SK-N-SH (cell line): Measurements from ENCODE around the gene CLEC16A. TPM values are rescaled to one million over a fixed set of nuclear protein-coding genes. Genes with fewer than 3 reads are reported as not detected.

ENCODE experiments used
- CTCF ChIA-PET: fragments of 300-600, 350-600 bp; formaldehyde crosslinking; extraction: SDS; loops from one replicate; lab custom pipeline; 2021; lab: Yijun Ruan, JAX
- POLR2A ChIA-PET: fragments of 350-600 bp; sonication (Branson Sonifier 250); formaldehyde crosslinking; extraction: SDS; loops from one replicate; lab custom pipeline; 2020; ENCODE audit warnings: antibody characterized with exemption, inconsistent platforms; lab: Yijun Ruan, JAX
- DNase-seq: peaks from one replicate; pipeline ENCODE4 v3.0.0; 2012
- H2AFZ ChIP-seq: fragments of 200-600 bp; sonication (generic); 2 replicates; pipeline ENCODE4 v1.8.1; 2016; ENCODE audit warnings: antibody characterized with exemption, mild to moderate bottlenecking, low read depth
- H3F3A ChIP-seq: fragments of 200-600 bp; sonication (generic); replicated peaks from 2 replicates; pipeline ENCODE3; 2016; ENCODE audit warnings: antibody characterized with exemption, mild to moderate bottlenecking; ENCODE audit not compliant: insufficient read depth
- H3K27ac ChIP-seq, 2 experiments: fragments of 200-500 bp in 1 of 2; fragments of 200-600 bp in 1 of 2; sonication (Bioruptor generic) in 1 of 2; sonication (generic), shearing (Covaris generic) in 1 of 2; 2 replicates each; pipeline versions ENCODE4 v1.5.1 to v1.6.1; 2014 to 2016; ENCODE audit warnings: low read depth in 2 of 2, inconsistent platforms in 1 of 2, low read length in 1 of 2, mild to moderate bottlenecking in 1 of 2, mixed read lengths in 1 of 2
- H3K27me3 ChIP-seq: fragments of 200-600 bp; sonication (generic), shearing (Covaris generic); 2 replicates; pipeline ENCODE4 v1.6.1; 2016; ENCODE audit warnings: mixed run types; ENCODE audit not compliant: insufficient read depth
- H3K36me3 ChIP-seq, 2 experiments: fragments of 200-500 bp in 1 of 2; fragments of 200-600 bp in 1 of 2; sonication (Bioruptor generic) in 1 of 2; sonication (generic) in 1 of 2; replicated peaks in 1 of 2; 2 replicates each; pipeline versions ENCODE3 to v1.5.1; 2014 to 2016; ENCODE audit warnings: low read length in 1 of 2, mild to moderate bottlenecking in 1 of 2; ENCODE audit not compliant: insufficient read depth in 2 of 2, control insufficient read depth in 1 of 2
- H3K4me1 ChIP-seq, 2 experiments: fragments of 200-500 bp in 1 of 2; fragments of 200-600 bp in 1 of 2; sonication (Bioruptor generic) in 1 of 2; sonication (generic), shearing (Covaris generic) in 1 of 2; 2 replicates each; pipeline versions ENCODE4 v1.5.1 to v1.6.1; 2014 to 2016; ENCODE audit warnings: low read depth in 1 of 2, low read length in 1 of 2, mixed run types in 1 of 2; ENCODE audit not compliant: insufficient read depth in 2 of 2, control insufficient read depth in 1 of 2
- H3K4me2 ChIP-seq: fragments of 200-600 bp; sonication (generic), shearing (Covaris generic); 2 replicates; pipeline ENCODE4 v1.6.1; 2017; ENCODE audit warnings: mixed run types
- H3K4me3 ChIP-seq, 2 experiments: fragments of 200-500 bp in 1 of 2; fragments of 200-600 bp in 1 of 2; sonication (Bioruptor generic) in 1 of 2; sonication (generic), shearing (Covaris generic) in 1 of 2; 2 replicates each; pipeline versions ENCODE4 v1.5.1 to v1.8.1; 2014 to 2016; ENCODE audit warnings: low read depth in 2 of 2, inconsistent platforms in 1 of 2, low read length in 1 of 2, mild to moderate bottlenecking in 1 of 2, mixed read lengths in 1 of 2, moderate library complexity in 1 of 2
- H3K79me2 ChIP-seq: fragments of 200-600 bp; sonication (generic); 2 replicates; pipeline ENCODE4 v1.8.1; 2017; ENCODE audit warnings: mild to moderate bottlenecking; ENCODE audit not compliant: insufficient read depth
- H3K9ac ChIP-seq: fragments of 200-600 bp; sonication (generic); 2 replicates; pipeline ENCODE4 v1.6.1; 2017; ENCODE audit warnings: mixed run types
- H3K9me2 ChIP-seq: fragments of 200-600 bp; sonication (generic); 2 replicates; pipeline ENCODE4 v1.6.1; 2017; ENCODE audit warnings: mixed run types
- H3K9me3 ChIP-seq: fragments of 200-600 bp; sonication (generic); 2 replicates; pipeline ENCODE4 v1.6.1; 2017; ENCODE audit warnings: mixed run types, mild to moderate bottlenecking, moderate library complexity
- H4K20me1 ChIP-seq: fragments of 200-600 bp; sonication (generic); 2 replicates; pipeline ENCODE4 v1.6.1; 2017; ENCODE audit warnings: mild to moderate bottlenecking, mixed run types; ENCODE audit not compliant: insufficient read depth
- GABPA ChIP-seq: IDR thresholded peaks from 2 replicates; pipeline ENCODE4 v1.4.0; 2012; ENCODE audit warnings: low read depth, mild to moderate bottlenecking
- GATA2 ChIP-seq: sonication (generic); formaldehyde crosslinking; IDR thresholded peaks from 2 replicates; pipeline ENCODE4 v1.5.0; 2020; ENCODE audit warnings: mild to moderate bottlenecking, missing genetic modification reagents
- JUND ChIP-seq: IDR thresholded peaks from 2 replicates; pipeline ENCODE4 v1.4.0; 2012
- MEF2A ChIP-seq: IDR thresholded peaks from 2 replicates; pipeline ENCODE4 v1.4.0; 2012; ENCODE audit warnings: low read depth, borderline replicate concordance
- RCOR1 ChIP-seq: fragments of 150-350 bp; IDR thresholded peaks from 2 replicates; pipeline ENCODE4 v1.6.1; 2017; ENCODE audit warnings: antibody characterized with exemption, low read length
- SIN3A ChIP-seq: IDR thresholded peaks from 2 replicates; pipeline ENCODE4 v1.6.1; 2012; ENCODE audit warnings: low read depth, mild to moderate bottlenecking, low read length, moderate library complexity, borderline replicate concordance
- SMC3 ChIP-seq: IDR thresholded peaks from 2 replicates; pipeline ENCODE4 v1.6.1; 2012; ENCODE audit warnings: low read depth, low read length, improper control_type of control experiment
- TAF1 ChIP-seq: IDR thresholded peaks from 2 replicates; pipeline ENCODE4 v1.6.1; 2012; ENCODE audit warnings: low read depth, mild to moderate bottlenecking, low read length, moderate library complexity, borderline replicate concordance
- TCF12 ChIP-seq: IDR thresholded peaks from 2 replicates; pipeline ENCODE4 v1.4.0; 2012
- TEAD4 ChIP-seq: IDR thresholded peaks from 2 replicates; pipeline ENCODE4 v1.4.0; 2012; ENCODE audit warnings: mild to moderate bottlenecking, borderline replicate concordance; ENCODE audit not compliant: insufficient read depth
- YY1 ChIP-seq: IDR thresholded peaks from 2 replicates; pipeline ENCODE4 v1.4.0; 2012; ENCODE audit warnings: low read depth, mild to moderate bottlenecking
- WGBS: methylation state at CpG from one replicate; pipeline ENCODE4 v1.1.6; 2017; ENCODE audit warnings: low lambda C conversion rate; 5-methylcytosine and 5-hydroxymethylcytosine counted together
- polyA plus RNA-seq, 3 experiments: library from polyadenylated mRNA; depleted of rRNA; stranded (reverse); fragments of >200 nt; gene quantifications; 2 replicates each; pipeline ENCODE4 v1.2.3, GENCODE V29; 2012
- TF ChIP-seq, protein P1 (sequence below): fragments of 150-350 bp; IDR thresholded peaks from 2 replicates; pipeline ENCODE4 v1.6.1; 2016; ENCODE audit warnings: mild to moderate bottlenecking, low read depth, low read length
- TF ChIP-seq, protein P2 (sequence below): IDR thresholded peaks from 2 replicates; pipeline ENCODE4 v1.4.0; 2012; ENCODE audit warnings: low read depth, borderline replicate concordance
- TF ChIP-seq, protein P3 (sequence below): fragments of 150-350 bp; IDR thresholded peaks from 2 replicates; pipeline ENCODE4 v1.6.1; 2017; ENCODE audit warnings: antibody characterized with exemption, low read length, low read depth, borderline replicate concordance
- TF ChIP-seq, protein P4 (sequence below): IDR thresholded peaks from 2 replicates; pipeline ENCODE4 v1.4.0; 2012; ENCODE audit warnings: low read depth

Gene CLEC16A
- polyA plus RNA-seq, 1 of the 3 experiments (the other 2 are of a cell fraction), result 13.7 TPM

DNA sequence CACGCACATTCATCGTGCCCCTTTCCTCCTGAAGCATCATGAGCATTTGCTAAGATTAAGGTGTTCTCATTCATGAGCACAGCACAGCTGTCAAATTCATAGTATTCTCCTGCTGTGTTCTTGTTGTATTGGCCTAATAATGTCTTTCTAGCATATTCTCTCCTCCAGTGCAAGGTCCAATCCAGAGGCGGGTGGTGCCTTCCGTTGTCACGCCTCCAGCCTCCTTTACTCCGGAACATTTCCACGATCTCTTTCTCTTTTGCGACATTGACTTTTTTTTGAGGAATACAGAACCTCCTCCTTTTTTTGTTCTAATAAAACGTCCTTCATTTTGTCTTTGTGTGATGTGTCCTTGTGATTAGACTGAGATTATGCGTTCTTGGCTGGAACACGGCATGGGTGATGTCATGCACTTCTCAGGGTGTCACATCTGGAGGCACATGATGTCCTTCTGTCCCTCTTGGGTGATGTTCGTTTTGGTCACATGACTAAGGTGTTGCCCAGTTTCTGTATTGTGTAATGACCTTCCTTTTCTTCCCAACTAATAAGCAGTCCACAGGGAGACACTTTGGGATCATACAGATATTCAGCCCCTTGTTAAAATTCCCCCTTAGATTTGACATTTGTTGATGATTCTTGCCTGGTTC is 66.3 kb downstream of the CLEC16A start:
- H3K9me3 ChIP-seq, result no peaks in the 10 kb centered on the region
- no peaks in the 10 kb centered on the region for H3K79me2 ChIP-seq
- H2AFZ ChIP-seq, result no peak overlapping the region
- TF ChIP-seq TAF1, result no peak
- TF ChIP-seq JUND, result no peak
- TF ChIP-seq YY1, result no peak
- no peak for TF ChIP-seq GABPA
- TF ChIP-seq, protein P1, sequence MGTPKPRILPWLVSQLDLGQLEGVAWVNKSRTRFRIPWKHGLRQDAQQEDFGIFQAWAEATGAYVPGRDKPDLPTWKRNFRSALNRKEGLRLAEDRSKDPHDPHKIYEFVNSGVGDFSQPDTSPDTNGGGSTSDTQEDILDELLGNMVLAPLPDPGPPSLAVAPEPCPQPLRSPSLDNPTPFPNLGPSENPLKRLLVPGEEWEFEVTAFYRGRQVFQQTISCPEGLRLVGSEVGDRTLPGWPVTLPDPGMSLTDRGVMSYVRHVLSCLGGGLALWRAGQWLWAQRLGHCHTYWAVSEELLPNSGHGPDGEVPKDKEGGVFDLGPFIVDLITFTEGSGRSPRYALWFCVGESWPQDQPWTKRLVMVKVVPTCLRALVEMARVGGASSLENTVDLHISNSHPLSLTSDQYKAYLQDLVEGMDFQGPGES, result no peak
- TF ChIP-seq, protein P2, sequence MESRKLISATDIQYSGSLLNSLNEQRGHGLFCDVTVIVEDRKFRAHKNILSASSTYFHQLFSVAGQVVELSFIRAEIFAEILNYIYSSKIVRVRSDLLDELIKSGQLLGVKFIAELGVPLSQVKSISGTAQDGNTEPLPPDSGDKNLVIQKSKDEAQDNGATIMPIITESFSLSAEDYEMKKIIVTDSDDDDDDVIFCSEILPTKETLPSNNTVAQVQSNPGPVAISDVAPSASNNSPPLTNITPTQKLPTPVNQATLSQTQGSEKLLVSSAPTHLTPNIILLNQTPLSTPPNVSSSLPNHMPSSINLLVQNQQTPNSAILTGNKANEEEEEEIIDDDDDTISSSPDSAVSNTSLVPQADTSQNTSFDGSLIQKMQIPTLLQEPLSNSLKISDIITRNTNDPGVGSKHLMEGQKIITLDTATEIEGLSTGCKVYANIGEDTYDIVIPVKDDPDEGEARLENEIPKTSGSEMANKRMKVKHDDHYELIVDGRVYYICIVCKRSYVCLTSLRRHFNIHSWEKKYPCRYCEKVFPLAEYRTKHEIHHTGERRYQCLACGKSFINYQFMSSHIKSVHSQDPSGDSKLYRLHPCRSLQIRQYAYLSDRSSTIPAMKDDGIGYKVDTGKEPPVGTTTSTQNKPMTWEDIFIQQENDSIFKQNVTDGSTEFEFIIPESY, result no peak
- no peak for TF ChIP-seq GATA2
- no peak for TF ChIP-seq SMC3
- TF ChIP-seq, protein P3, sequence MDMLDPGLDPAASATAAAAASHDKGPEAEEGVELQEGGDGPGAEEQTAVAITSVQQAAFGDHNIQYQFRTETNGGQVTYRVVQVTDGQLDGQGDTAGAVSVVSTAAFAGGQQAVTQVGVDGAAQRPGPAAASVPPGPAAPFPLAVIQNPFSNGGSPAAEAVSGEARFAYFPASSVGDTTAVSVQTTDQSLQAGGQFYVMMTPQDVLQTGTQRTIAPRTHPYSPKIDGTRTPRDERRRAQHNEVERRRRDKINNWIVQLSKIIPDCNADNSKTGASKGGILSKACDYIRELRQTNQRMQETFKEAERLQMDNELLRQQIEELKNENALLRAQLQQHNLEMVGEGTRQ, result no peak
- TF ChIP-seq, protein P4, sequence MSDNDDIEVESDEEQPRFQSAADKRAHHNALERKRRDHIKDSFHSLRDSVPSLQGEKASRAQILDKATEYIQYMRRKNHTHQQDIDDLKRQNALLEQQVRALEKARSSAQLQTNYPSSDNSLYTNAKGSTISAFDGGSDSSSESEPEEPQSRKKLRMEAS, result no peak
- TF ChIP-seq SIN3A, result no peak
- TF ChIP-seq TCF12, result no peak
- TF ChIP-seq MEF2A, result no peak
- TF ChIP-seq RCOR1, result no peak
- TF ChIP-seq TEAD4, result no peak
- no peak overlapping the region for H3K27ac ChIP-seq
- no peak overlapping the region for H3K4me3 ChIP-seq
- 95% methylated on average over 12 of the region's 12 CpGs for WGBS
- H3K4me1 ChIP-seq, result peaks cover 0 to 4% of the 10 kb centered on the region in 2 experiments; a peak in 1 of 4 replicates
- CTCF ChIA-PET, result interaction anchor here (0.6 kb wide), 1 partner anchor 386 kb away, joined by 3 read pairs; no protein-coding TSS in a partner anchor
- DNase-seq, result no peak
- no peaks in the 10 kb centered on the region for H3K27me3 ChIP-seq
- H3K36me3 ChIP-seq, result peaks cover 4 to 7% of the 10 kb centered on the region in 2 experiments
- peaks cover 2% of the 10 kb centered on the region for H3F3A ChIP-seq
- no peak overlapping the region for H3K9ac ChIP-seq
- H3K4me2 ChIP-seq, result no peak overlapping the region
- POLR2A ChIA-PET, result no interaction called here
- no peaks in the 10 kb centered on the region for H3K9me2 ChIP-seq
- H4K20me1 ChIP-seq, result no peaks in the 10 kb centered on the region
